GM19193 (cell line): ENCODE measurements around the gene HOMER2.

Experiments used
- POLR2A ChIP-seq: IDR thresholded peaks from 4 replicates; pipeline ENCODE4 v1.6.1; 2011; ENCODE audit not compliant: insufficient read depth, insufficient read length; ENCODE audit errors: extremely low read depth

Gene HOMER2

DNA sequence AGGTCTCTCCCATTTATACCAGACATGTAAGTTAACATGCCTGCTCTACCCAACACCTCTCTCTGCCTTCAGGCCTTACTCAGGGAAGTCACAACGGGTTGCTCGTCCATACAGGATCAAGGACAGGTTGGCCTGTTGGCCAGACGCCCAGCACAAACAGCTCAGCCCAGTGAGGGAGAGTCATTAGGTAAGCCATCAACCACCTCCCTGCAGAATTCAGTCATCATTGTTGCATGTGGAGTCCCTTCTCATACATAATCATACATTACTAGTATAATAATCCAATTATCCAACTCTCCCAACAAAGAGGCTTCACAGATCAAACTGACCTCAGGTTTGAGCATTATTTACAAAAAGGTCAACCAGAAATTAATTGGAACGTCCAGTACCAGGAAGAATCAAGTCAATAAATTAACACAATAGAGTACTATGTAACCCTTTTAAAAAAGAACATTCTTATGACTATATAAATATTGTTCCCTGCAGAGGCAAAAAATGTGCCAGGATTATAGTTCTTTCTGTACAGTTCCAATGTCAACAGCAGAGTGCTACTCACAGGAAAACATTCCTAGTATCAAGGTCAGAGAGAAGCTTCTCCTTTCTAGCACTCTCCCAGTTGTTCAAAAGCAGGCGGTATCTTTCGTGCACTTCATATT is 33.2 kb downstream of the HOMER2 start:
- no peak for TF ChIP-seq POLR2A

DNA sequence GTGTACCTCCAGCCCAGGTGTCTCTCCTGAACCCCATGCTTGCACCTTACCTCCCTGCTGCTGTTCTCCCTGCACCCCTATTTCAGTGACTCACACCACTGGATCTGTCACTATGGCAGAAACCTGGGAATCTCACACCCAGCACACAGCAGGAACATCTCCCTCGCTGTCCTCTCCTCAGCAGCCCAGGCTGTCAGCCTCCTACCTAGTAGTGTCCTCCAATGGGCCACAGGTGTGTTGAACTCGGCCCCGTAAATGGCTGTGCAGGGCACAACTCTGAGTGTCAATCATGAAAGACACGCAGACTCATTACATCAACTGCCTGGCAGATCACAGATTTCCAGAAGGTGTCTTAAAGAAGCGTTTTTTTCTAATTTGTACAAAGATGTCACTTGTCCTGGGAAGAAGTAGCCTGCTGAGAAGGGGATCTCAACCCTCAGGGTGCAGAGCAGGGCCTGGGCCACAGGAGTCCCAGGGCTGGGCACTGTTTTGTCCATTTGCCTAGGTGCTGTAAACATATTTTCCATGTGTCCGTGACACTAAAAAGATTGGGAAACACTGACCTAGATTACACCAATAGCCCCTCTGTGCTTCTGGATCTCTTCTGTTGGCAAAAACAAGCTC is 33.8 kb downstream of the HOMER2 start:
- TF ChIP-seq POLR2A = no peak

DNA sequence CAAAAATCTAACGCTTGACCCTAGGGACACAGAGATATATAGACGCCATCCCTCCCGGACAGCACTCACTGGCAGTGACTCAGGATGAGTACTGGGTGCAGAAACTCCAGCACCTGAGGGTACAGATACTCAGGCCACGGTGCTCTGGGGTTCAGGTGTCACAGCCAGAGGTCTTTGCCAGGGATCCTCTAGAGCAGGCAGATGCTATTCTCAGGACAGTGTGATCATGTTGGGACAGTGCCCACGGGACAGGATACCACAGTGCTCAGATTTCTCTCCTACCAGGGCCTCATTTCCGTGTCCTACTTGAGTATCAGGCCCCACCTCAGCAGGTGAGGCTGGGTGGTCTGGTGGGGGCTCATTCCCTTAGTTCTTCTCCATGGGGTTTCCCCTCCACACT is 34.4 kb downstream of the HOMER2 start:
- no peak for TF ChIP-seq POLR2A

DNA sequence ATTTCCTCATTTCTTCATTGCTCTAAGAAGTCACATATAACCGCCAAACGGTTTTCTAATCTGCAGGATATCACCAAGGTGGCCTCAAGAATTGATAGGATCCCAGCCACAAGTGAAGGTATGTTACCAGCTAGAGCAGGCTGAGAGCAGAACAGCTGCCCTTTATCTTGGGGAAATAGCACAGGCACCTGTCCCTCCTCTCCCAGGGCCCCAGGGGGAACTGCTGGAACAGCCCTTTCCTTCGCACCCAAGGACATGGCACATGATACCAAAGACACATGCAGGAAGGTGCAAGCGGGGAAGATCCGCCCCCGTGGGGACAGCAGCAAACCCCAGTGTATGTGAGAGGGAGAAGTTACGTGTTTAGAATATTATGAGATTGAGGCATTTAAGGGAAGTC is 35.3 kb downstream of the HOMER2 start:
- TF ChIP-seq POLR2A = no peak

DNA sequence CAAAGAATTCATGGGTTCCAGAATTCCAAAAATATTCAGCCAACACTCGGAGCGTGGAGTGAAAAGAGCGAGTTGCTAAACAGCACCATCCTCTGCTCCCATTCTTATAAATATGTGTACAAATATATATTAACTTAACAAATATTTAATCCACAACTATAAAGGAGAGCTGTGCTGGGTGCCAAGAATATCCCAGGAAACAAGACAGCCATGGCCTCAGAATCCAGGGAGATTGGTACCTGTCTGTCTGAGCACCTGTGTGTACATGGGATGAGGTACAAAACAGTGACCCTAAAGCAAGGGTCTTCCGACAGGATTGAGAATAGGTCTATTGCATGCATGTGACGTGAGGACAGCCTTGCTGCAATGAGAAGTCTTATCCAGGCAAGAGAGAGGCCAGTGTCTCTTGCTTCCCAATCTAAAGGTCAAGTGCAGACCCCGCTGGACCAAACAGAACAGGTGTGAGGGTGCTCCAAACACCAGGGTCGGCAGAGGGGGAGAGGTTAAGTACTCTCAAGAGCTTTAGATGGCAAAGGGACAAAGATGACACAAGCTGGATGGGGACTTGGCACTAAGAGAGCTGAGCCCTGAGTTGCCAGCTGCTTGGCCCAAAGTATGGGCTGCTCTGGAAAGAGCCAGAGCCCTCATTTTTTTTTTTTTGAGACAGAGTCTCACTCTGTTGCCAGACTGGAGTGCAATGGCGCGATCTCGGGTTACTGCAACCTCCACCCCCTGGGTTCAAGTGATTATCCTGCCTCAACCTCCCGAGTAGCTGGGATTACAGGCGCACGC is 36.2 kb downstream of the HOMER2 start:
- TF ChIP-seq POLR2A = no peak

DNA sequence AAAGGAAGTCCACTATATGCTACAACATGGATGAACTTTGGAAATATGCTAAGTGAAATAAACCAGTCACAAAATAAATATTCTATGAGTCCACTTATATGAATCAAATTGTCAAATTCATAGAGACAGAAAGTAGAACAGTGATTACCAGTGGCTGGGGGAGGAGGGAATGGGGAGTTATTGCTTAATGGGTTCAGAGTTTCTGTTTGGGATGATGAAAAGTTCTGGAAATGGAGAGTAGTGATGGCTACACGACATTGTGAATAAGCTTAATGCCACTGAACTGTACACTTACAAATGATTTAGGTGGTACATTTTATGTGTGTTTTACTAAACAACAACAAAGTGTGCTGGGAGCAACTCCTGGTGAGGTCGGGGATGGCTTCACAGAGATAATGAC is 38.1 kb downstream of the HOMER2 start:
- no peak for TF ChIP-seq POLR2A

DNA sequence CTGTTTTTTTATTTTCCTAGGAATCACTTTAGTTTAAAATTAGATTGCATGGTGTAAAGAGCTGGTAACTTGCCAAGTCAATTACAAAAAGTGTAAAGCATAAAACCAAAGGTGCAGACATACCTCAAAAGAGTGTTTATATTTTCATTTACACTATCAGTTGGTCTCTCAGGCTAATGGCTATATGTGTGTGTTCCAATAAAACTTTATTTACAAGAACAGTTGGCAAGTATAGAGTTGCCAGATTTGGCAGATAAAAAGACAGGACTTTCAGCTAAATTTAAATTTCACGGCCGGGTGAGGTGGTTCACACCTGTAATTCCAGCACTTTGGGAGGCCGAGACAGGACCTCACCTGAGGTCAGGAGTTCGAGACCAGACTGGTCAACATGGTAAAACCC is 41.1 kb downstream of the HOMER2 start:
- TF ChIP-seq POLR2A = no peak

DNA sequence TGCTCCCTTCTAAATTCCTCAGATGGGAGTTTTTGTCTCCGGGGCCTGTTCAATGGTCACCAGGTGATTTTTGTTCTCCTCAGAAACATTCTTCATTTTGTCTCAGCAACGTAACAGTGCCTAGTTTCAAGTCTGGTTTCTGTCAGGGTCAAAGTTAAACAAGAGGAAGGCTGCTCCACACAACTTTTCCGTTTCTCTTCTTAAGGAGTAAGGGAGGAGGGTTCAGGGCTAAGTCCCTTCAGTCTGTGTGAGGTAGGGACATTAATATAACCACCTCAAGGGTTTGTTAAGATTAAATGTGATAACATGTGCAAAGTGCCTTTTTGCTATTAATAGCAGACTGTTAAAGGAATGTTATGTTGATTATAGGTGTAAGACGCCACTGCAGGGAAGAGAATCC is 41.8 kb downstream of the HOMER2 start:
- TF ChIP-seq POLR2A = no peak

DNA sequence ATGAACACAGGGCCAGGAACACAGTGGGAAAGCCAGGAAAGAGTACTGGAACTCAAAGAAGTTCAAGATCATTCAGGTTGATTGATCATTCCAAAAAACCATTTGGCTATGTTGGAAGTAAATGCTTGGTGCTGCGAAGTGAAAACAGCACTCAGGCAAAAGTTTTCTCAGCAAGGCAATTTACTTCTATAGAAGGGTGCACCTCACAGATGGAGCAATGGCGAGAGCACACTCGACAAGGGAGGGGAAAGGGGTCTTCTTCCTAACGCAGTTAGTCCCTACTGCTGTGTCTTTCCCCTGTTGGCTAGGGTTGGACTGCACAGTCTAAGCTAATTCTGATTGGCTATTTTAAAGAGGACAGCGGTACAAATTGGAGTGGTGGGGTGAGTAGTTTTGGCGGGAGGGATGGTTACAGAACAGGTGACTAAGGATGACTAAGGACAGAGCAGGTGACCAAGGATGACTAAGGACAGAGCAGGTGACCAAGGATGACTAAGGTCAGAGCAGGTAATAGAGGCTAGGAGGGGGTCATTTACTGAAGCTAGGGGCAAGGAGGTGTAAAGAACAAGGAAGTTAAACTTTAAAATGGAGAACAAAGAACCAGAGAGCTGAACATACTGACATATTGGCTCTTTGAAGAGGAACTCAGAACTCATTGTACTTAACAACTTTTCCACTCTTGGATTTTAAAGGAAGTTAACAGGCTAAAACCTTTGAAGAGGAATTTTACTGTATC is 43.3 kb downstream of the HOMER2 start:
- no peak for TF ChIP-seq POLR2A

DNA sequence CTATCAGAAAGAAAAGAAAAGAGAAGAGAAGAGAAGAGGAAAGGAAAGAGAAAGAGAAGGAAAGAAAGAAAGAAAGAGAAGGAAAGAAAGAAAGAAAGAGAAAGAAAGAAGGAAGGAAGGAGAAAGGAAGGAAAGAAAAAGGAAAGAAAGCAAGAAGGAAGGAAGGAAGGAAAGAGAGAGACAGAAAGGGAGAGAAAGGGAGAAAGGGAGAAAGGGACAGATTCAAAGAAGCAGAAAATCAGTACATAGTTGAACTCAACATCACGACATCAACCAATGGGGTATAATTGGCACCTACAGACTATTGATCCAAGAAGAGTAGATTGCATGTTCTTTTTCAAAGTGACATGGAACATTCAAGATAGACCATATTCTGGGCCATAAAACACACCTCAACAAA is 45.2 kb downstream of the HOMER2 start:
- TF ChIP-seq POLR2A = no peak

DNA sequence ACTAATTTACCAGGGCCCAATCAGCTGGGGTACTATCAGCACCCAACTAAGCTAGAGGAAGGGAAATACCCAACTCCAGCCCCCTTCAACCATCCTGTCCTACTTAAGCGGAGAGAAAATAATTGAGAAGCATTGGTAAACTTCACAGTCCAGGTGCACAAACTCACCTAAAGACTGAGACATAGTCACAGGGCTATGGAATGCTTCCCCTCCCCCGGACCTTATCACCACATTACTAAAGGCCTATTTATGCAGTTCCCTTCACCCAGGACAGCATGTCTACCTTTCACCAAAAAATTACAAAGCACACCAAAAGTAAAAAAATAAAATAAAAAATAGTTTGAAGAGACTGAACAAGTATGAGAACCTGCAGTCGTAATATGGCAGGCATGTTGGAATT is 47.9 kb downstream of the HOMER2 start:
- no peak for TF ChIP-seq POLR2A

DNA sequence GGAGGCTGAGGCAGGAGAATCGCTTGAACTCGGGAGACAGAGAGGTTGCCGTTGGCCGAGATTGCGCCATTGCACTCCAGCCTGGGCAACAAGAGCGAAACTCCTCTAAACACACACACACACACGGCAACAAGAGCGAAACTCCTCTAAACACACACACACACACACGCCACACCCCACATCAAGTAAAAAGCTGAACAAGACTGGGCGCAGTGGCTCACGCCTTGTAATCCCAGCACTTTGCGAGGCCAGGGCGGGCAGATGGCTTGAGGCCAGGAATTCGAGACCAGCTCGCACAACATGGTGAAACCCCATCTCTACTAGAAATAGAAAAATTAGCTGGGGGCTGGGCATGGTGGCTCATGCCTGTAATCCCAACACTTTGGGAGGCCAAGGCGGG is 49.0 kb downstream of the HOMER2 start:
- no peak for TF ChIP-seq POLR2A

DNA sequence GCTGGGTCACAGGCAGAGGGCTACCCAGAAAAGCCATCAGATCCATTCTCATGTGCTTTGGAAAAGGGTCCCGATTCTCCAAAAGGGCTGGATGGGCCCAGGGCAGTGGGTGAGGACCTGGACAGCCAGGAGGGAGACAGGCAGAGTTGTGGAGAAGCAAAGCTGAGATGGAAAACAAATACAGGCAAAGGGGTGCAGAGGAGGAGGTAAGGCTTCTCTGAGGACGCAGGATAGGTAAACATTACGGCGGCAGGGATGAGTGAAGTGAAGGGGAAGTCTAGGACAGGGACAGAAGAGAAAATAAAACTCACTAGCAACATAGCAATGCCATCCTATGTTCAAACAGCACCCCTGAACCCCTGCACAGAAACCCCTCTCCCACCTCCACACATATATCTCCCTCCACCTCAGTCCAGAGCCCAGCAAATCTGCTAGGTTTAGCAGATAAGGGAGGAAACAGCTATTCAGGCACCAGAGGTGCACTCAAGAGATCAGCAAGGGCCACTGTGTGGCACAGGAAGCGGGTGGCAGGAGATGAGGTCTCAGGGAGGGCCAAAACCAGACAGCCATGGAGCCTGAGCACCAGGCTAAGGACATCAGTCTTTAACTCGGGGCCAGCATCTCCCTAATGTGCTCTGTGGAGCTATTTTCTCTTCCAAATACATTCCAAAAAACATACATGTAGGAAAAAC is 51.3 kb downstream of the HOMER2 start:
- TF ChIP-seq POLR2A = no peak

DNA sequence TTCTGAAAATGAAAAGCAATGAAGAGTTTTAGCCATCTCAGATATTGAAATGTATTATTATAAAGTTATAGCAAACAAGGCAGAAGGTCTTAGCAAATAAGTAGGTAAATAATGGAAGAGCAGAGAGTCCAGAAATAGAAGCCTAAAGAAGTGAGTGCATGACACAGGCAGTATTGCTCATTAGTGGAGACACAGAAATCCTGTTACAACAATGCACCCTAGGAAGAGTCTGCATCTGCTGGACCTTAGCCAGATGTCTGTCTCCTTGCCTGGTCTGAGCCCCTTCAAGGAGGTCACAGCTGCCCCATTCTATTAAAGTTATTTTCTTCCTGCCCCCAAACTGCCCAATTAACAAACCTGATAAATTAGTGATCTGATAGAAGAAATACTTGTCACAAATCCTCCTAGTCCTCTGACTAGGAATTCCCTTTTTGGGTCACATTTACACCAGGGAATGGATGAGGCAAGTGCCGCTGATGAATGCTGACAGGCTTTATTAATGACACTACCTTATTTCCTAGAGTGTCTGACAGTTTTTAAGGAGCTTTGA is 51.9 kb downstream of the HOMER2 start:
- no peak for TF ChIP-seq POLR2A
